Stimulated activated CD4-positive, alpha-beta T cell treated with anti-CD3 and anti-CD28 coated beads, TNF-alpha, amount 100 ng/mL, for 4 hours (primary cell): ENCODE results near the gene FBLN1.
"Not testable (repeated sequence)": the region's sequence is repeated elsewhere in the genome, so short reads cannot be mapped to it uniquely, and the experiment has no call there.

Source experiments
- DNase-seq, 3 experiments: peaks; one replicate each; pipeline ENCODE4 v3.0.0-alpha.2; 2020; ENCODE audit warnings: low read depth in 3 of 3

The FBLN1 gene

DNA sequence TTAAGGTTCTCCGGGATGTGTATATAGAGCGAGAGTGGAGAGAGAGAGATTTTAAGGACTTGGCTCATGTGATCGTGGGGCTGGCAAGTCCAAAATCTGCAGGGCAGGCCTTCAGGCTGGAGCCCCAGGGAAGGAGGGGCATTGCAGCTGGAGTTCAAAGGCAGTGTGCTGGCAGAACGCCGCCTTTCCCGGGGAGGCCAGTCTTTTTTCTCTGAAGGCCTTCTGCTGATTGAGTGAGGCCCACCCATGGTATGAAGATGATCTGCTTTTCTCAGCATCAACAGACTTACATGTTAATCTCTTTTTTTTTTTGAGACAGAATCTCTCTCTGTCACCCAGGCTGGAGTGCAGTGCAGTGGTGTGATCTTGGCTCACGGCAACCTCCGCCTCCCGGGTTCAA lies 25.4 kb downstream of the FBLN1 start:
- DNase-seq, result no peak

DNA sequence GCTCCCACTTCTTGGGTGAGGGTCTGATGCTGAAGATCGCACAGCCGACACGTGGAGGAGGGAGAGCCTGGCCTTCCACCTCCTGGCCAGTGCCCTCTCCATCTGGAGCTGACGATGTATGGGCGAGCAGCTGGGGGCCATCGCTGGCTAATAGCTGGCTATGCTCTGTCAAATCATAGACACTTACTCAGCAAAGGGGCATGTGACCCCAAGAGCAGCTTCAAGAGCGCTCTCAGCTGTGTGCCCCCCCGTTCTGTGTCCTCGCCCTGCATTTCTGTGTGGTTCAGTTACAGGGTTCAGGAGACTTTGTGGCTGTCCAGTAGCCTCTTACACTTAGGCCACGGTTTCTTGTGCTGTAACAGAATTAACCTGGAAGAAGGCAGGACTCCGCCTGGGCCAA lies 26.4 kb downstream of the FBLN1 start:
- no peak for DNase-seq

DNA sequence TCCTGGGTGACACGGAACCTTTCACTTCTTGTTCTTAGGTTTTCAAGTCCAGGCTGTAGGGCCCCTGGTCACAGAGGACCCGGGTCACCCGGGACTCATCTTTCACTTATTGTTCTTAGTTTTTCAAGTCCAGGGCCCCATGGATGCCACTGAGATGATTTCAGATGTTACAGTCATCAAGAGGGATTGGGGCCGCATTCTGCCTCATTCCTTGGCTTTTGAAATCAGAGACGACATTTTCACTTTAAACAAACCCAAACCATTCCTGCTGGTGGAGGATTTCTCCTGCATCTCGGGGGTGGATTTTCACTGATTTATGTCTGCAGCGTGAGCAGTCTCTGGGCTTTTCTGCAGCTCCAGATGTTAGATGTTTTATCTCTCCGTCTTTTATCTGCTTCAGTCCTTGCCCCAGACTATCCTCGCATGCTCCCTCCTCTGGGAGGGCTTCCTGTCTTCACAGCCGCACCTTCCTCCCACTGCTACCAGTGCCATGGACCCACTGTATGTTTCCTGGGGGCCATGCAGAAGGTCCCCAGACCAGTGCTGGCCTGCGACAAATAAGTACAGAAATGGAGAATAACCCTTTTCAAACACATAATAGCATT lies 27.4 kb downstream of the FBLN1 start:
- DNase-seq, result no peak

DNA sequence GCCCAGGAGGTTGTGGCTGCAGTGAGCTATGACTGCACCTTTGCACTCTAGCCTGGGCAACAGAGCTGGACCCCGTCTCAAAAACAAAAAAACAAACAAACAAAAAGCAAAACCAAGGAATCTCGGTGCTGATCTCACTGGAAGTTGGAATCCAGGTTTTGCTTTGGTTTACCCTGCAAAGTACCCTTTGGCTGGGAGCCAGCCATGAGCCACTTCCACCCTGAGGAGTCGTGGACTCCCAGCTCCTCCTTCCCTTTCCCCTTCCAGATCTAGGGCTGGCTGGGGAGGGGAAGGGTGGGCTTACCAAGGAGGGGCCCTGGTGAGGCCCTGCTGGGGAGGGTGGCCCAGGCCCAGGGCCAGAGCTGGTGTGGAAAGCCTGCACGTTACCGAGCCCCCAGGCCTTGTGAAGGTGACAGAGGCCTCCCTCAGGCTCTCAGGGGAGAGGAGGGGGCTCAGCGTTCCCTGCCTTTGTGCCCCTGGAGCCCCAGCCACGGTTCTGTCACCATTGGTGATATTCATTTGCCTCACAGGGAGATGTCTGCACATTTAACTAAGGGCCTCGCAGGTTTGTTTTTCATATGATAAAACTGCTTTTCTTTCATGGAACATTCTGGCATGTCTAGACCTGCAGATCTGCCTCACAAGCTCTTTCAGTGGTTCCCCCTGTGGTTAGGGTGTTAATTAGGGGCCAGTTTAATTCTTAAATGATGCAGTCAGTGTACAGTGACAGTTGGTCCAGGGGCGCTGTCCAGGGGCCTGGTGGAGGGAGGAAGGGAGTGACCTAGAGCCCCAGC lies 29.0 kb downstream of the FBLN1 start:
- no peak for DNase-seq

DNA sequence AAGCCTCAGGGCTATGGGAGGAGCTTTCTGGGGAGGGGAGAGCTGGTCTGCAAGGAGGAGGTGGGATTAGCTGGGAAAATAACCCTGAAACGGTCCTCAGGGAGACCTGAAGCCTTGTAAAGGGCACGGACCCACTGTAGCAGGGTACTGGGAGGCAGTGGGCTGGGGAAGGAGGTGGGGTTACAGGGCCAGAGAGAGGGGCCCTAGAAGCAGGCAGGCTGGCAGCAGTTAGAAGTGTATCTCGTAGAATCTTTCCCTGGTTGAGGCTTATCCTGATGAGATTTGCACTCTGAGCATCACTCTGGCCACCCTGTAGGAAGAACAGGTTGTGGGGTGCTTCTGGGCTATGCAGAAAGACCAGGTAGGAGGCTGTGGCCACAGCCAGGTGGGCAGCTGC lies 29.6 kb downstream of the FBLN1 start:
- no peak for DNase-seq

DNA sequence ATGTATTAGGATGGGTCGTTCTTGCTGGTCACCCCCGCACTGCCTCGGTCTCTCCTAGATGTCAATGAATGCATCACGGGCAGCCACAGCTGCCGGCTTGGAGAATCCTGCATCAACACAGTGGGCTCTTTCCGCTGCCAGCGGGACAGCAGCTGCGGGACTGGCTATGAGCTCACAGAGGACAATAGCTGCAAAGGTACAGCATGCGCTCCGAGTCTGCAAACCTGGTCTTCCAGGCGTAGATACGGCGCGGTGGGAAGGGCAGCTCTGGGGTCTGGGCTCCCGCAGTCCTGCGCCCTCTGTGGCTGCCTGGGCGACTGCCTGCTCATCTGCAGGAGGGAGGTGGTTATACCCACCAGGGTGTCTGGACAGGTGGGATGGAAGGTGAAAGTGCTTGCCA lies 31.0 kb downstream of the FBLN1 start:
- no peak for DNase-seq

DNA sequence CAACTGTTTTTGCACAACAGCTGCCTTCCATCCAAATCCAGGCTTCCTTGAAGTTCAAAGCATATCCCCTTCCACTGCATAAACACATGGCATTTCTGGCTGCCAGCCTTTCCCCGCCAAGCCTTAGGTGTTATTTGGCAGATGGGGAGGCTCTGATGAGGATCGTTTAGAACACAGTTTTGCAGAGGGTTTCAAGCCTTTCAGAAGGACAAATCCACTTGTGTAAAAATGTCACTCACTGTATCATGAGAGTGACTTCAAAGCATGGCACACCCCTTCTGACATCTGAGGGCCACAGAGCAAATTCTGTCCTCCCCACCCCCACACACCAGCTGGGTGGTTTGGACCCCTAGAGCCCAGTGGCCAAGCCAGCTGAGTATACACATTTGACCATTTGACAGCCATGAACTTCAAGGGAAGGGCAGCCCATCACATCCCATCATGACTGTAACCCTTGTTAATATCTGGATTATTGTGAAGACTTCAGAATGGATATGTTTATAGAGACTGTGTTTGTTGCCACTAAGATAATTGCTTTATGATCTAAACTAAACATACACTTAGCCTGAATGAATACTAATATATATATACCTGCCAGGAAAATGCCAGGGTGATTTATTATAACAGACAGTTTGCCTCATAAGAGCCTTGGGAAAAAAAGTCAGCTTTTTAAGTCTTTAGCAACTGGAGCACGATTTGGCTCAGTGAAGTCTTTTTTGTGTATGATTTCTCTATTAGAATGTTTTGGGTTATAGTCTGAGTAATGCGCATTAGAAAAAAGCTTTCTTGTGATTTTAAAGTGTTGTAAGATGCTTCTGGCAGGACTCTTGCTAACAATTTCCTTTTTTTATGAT lies 31.9 kb downstream of the FBLN1 start:
- no peak for DNase-seq

DNA sequence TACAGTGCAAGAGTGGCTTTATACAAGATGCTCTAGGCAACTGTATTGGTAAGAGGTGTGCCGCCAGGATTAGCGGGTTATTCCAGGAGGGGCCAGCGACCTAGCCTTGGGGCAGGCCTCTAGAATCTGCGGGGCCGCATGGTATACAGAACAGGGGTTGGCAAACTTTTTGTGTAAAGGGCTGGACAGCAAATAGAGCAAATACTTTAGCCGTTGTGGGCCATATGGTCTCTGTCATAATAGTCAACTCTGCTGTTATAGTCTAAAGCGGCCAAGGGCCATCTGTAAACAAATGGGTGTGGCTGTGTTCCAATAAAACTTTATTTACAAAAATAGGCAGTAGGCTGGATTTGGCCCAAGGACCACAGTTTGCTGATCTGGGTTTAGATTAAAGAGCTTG lies 32.6 kb downstream of the FBLN1 start:
- no peak for DNase-seq

DNA sequence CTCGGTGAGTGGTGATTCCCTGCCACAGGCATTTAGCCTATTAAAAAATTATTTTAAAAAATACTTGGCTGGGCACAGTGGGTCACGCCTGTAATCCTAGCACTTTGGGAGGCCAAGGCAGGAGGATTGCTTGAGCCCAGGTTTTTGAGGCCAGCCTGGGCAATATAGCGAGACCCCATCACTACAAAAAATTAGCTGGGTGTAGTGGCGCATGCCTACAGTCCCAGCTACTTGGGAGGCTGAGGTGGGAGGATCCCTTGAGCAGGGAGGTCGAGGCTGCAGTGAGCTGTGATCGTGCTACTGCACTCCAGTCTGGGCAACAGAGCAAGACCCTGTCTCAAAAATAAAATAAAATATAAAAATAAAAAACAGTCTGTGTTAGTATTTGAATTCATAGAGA lies 33.2 kb downstream of the FBLN1 start:
- DNase-seq, result not testable (repeated sequence)

DNA sequence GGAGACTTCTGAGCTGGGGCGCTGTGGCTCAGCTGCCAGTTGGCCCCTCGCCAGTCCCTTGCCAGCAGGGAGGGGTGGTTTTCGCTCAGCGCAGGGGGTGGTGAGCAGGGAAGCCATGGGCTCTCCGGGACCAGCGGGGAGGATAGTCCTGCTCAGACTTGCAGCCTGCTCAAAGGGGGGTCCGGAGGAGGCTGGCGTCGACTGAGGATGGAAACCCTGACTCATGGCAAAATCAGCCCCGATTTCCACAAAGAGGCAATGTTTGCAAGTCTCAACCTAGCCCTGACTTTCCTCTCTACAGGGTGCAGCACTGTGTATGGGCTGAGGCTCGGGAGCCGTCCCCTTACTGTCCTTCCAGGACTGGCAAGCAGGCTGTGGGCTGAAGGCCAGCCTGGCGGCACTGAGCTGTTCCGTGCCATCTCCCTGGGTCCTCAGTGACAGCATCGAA lies 35.1 kb downstream of the FBLN1 start:
- DNase-seq, result no peak

DNA sequence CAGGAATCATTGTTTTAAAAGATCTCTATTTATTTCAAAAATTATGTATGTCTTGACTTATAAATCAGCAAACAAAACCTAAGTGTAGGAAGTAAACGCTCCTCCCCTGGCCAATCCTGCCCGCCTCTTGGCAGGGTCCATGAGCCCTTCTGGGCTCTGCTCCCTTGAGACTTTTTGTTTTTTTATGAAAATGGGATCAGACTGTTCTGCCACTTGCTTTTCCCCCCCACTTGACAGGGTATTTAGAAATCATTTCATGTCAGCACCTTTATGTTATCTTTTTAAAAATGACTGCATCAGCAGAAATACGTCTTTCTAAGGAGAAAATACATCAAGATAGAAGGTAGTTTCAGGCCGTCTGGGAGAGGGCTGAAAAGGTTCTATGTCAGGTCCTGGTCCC lies 35.6 kb downstream of the FBLN1 start:
- DNase-seq, result no peak

DNA sequence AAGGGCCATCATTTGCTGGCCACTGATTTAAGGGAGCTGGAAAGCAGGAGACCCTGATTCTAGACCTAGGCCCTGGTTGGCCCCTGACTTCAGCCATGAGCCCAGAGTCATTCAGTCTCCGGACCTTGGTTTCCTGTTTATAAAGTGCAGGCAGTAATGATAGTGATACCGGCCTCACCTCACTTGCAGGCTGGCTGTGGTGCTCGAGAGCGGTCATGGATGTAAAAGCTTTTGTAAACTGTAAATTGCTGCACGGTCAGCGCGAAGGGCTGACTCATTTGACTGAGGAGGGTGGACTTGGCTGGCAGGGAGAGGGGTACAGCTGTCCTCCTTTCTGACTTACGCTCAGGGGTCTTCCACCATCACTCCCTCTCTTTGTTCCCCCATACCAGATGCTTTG lies 37.4 kb downstream of the FBLN1 start:
- DNase-seq, result no peak

DNA sequence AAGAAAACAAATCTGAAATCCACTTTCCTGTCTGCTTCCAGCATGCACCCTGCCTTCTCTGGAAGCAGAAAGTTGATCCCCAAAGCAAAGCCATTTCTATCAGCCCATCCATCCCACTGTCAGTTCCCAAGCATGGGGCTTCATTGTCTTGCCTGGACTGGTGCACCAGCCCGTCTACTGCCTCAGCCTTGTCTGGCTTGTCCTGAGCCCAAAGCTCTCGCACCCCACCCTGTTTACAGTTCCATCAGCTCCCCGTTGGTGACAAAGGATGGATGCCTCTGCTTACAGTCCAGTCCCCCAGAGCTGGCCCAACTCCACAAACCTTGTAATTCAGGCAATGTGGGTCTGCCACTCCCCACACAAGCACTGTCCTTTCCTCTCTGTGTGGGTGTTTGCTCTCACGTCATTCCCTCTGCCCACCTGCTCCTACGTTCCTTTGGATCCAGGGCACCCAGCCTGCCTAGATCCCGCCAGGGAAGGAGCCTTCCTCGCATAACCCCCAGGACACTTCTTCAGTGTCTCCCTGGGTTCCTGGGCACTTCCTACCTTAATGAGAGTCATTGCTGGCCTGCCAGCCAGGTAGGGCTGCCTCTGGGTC lies 38.8 kb downstream of the FBLN1 start:
- DNase-seq, result no peak

DNA sequence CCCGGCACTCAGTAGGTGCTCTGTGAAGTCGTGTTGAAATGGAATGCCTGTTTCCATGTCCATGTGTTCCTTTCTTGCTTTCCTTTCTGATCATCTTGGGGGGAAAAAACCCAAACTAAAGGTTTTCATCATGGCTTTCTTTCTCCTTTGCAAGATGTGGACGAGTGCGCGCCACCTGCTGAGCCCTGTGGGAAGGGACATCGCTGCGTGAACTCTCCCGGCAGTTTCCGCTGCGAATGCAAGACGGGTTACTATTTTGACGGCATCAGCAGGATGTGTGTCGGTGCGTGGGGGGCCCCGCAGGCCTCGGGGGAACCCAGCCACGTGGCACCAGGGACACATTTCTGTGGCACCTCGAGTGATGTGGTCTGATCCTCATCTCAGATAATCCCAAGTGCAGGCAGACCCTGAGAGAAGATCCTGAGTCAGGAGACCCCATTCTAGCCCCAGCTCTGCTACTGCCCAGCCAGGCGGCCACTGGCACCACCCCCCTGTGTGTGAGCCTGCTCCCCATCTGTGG lies 39.4 kb downstream of the FBLN1 start:
- no peak for DNase-seq

DNA sequence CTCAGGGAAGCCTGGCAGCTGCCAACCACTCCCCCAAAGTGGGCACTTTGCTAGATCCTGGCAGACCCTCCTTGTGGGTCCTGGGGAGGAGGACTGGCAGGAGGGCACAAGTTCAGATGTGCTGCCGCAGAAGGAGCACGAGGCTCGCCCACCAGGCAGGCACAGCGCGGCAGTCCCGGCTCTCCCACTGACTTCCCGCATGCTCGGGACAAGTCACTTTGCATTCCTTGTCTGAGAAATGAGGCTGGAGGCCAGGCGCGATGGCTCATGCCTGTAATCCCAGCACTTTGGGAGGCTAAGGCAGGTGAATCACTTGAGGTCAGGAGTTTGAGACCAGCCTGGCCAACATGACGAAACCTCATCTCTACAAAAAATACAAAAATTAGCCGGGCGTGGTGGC lies 40.1 kb downstream of the FBLN1 start:
- not testable (repeated sequence) for DNase-seq

DNA sequence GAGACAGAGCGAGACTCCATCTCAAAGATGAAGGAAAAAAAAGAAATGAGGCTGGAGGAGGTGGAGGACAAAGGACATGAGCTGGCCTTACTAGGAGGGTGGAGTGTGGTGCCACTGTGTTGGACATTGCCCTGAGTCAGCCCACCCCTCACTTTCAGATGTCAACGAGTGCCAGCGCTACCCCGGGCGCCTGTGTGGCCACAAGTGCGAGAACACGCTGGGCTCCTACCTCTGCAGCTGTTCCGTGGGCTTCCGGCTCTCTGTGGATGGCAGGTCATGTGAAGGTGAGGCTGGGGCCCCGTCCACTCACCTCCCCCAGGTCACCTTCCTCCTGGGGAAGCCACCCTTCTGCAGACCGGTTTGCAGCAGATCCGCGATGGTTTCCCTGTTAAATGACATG lies 40.6 kb downstream of the FBLN1 start:
- DNase-seq, result no peak

DNA sequence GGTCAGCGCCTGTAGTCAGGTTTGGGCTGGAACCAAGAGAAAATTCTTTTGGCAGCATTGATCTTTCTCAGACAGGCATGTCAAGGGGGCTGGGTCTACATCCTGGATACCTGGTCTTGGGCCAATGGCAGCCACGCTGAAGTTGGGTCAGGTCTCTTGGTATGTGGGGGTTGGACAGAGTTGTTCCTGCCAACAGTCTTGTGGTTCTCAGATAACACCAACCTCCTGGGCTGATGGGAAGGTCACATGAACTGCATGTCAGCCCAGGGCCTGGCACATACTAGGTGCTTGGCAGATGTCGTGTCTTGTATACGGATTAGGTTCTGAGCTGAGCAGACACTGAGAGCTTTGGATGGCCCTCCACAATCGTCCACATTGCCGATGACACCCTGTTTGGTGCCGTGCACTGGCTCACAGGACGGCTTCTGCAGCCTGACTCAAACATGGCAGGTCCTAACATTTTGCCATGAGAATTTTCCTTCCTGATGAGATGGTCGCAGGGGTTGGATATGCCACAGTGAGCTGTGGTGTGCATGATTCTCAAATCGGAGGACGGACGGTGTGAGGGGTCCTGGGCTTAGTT lies 42.0 kb downstream of the FBLN1 start:
- DNase-seq, result no peak

DNA sequence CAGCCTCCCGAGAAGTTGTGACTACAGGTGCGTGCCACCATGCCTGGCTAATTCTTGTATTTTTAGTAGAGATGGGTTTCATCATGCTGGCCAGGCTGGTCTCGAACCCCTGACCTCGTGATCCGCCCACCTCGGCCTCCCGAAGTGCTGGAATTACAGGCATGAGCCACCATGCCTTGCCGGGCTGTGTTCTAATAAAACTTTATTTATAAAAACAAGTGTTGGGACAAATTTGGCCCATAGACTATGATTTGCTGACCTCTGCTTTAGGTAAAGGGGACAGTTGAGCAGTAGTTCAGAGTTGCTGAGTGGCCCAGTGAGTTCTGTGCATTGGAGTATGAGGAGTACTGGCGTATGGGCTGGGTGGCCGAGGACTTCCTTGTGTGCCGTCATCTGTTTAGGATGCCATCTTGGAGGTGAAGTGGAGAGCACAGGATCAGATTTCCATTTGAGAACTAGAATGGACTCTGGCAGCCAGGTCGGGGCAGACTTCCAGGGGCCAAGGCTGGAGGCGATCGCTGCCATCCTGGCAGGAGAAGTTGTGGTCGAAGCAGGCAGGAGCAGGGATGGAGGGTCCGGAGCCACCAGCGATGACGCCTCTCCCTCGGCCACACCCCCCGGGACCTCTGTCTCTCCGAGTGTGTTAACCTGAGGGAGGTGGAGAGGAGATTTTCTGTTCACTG lies 43.8 kb downstream of the FBLN1 start:
- no peak for DNase-seq

DNA sequence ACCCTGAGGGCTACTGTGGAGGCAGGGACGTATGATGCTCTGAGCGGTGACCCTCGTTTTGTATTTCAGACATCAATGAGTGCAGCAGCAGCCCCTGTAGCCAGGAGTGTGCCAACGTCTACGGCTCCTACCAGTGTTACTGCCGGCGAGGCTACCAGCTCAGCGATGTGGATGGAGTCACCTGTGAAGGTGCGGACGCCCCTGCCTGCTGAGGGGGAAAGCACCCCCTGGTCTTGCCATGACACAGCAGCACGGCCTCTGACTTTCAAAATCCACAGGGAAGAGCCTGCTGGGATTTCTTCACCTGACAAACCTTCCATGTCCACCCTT lies 44.3 kb downstream of the FBLN1 start:
- no peak for DNase-seq

DNA sequence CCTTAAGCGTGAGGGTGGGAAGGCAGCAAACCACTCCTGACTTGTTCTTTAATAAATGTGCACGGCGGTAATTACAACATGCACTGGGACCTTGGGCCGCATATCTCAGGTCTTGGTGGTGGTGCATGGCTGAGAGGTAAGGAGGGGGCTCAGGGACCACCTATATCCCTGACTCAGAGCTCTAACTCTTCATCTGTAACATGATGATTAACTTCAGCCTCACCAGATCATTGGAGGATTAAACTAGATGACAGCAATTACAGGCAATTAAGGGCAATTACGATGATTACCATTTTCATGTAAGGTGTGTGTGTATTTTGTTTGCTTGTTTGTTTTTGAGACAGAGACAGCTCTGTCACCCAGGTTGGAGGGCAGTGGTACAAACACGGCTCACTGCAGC lies 45.0 kb downstream of the FBLN1 start:
- no peak for DNase-seq

DNA sequence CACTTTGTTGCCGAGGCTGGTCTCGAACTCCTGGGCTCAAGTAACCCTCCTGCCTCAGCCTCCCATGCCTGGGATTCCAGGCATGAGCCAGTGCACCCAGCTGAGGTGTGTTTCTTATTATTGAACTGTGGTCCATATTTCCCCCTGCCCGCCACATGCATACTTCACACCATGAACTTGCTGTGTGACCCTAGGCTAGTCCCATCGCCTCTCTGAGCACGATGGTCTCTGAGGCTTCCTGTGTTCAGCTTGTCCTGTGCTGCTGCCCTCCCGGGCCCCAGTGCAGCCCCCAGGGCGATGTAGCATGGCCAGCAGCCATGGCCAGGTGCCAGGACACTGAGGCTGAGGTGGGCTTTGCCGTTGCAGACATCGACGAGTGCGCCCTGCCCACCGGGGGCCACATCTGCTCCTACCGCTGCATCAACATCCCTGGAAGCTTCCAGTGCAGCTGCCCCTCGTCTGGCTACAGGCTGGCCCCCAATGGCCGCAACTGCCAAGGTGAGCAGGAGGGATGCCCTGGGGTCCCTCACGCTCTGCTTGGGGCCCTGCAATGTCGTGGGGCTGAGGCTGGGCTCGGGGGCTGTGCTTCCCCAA lies 45.7 kb downstream of the FBLN1 start:
- DNase-seq, result no peak
